Measurements from ENCODE around the gene RPS16.
"Not testable (repeated sequence)": the region's sequence is repeated elsewhere in the genome, so short reads cannot be mapped to it uniquely, and the experiment has no call there.

The RPS16 gene

GRCh38 chr19:39435499-39436349 lies at the start of gene RPS16:
RPS16 (minus strand) TSS chr19:39435949; CDS start chr19:39435895, 54 bp downstream.
- peak; percentile 97 for DNase-seq

DNA sequence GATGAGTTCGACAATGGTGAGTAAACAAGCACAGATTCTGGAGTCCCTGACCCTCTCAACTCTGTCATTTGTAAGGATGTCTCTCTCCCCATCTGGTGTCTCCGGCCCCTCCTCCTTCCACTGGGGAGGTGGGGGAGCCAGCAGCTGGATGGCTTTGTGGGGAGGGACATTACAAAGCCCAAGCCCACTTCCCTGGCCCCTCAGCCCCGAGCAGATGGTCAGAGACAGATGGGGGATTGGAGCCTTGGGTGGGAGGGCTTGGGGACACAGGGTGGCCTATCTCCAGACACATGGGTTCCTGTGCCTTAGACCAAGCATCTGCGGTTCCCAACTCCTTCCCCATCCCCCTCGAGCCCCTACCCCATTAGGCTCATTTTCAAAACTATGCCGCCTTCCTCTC lies 47.4 kb upstream of the RPS16 start:
- no peak for DNase-seq

DNA sequence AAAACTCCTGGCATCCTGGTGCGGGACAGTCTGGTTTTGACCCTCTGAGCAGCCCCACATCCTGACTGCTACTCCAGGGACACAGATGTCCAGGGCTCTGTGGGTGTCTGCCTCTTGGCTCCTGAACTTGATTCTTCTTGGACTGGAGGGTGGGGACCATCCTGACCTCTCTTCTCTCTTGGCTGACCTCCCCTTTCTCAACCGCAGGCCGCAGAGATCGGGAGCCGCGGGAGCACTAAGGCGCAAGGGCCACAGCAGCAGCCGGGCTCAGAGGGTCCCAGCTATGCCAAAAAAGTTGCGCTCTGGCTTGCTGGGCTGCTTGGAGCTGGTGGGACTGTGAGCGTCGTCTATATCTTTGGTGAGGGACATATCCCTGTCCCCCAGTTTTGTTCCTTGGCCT lies 45.9 kb upstream of the RPS16 start:
- DNase-seq, result no peak

- DNase-seq, result no peak
These were observed 45.4 kb upstream of the RPS16 start for GRCh38 chr19:39481229-39481545.

- DNase-seq, result peak; percentile 97
These were observed 44.8 kb upstream of the RPS16 start, which contains the start of gene TIMM50 for GRCh38 chr19:39480337-39481228. TIMM50 (plus strand) TSS chr19:39480838; CDS start chr19:39480854, 16 bp downstream.

DNA sequence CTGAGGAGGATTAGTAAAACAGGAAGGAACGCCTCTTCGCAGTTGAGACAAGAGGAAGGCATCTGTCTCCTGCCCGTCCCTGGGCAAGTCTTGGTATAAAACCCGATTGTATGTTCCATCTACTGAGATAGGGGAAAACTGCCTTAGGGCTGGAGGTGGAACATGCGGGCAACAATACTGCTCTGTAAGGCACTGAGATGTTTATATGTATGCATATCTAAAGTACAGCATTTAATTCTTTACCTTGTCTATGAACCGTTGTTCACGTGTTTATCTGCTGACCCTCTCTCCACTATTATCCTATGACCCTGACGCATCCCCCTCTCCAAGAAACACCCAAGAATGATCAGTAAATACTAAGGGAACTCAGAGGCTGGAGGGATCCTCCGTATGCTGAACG lies 44.2 kb upstream of the RPS16 start:
- no peak for DNase-seq

DNA sequence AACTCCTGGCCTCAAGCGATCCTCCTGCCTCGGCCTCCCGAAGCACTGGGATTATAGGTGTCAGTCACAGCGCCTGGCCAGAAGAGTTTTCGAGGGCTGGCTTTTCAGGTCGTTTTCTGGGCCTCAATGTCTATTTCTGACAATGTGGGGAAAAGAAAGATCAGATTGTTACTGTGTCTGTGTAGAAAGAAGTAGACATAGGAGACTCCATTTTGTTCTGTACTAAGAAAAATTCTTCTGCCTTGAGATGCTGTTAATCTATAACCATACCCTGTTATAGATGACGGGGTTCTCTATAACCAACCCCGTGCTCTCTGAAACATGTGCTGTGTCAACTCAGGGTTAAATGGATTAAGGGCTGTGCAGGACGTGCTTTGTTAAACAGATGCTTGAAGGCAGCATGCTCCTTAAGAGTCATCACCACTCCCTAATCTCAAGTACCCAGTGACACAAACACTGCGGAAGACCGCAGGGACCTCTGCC lies 43.6 kb upstream of the RPS16 start:
- DNase-seq, result not testable (repeated sequence)

DNA sequence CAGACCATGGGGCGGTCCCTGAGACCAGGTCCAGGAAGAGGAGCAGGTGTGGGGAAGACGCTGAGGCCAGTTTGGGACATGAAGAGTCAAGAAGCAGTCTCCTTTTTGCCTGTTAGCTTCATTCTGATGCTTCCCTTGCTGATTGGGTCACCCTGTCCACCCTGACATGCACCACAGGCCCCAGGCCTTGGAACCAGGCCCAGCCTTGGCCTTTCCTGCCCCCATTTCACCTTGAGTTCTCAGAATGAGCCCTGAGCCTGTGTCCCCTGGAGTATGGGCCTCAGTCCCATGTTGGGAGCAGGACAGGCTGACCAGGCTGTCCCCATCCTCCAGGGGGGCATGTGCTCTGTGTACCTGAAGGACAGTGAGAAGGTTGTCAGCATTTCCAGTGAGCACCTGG lies 40.0 kb upstream of the RPS16 start:
- no peak for DNase-seq

- peak; percentile 36 for DNase-seq
These were observed 38.4 kb upstream of the RPS16 start for GRCh38 chr19:39474139-39474620.

- DNase-seq, result no peak
These were observed 37.8 kb upstream of the RPS16 start for GRCh38 chr19:39473443-39473960.

DNA sequence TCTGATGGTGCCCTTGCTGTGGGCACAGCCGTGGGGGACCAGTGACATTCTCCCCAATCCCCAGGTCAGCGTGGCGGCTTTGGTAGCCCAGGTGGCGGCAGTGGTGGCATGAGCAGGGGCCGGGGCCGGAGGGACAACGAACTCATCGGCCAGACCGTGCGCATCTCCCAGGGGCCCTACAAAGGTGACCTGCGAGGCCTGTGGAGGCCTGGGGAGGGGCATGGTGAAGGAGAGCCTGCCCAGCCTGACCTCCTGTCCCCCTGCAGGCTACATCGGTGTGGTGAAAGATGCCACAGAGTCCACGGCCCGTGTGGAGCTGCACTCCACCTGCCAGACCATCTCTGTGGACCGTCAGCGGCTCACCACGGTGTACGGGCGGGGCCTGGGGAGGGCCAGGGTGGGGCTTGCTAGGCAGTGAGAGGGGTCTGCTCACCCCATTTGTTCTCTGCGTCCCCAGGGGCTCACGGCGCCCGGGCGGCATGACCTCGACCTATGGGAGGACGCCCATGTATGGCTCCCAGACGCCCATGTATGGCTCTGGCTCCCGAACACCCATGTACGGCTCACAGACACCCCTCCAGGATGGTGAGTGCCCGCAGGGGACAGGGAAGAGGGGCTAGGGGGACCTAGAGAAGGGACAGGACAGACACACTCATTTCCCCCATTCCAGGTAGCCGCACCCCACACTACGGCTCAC lies 37.1 kb upstream of the RPS16 start:
- no peak for DNase-seq

- no peak for DNase-seq
These were observed 36.2 kb upstream of the RPS16 start for GRCh38 chr19:39471756-39472536.

GRCh38 chr19:39470724-39471339 lies 35.1 kb upstream of the RPS16 start:
- DNase-seq, result no peak

GRCh38 chr19:39469567-39469966 lies 33.8 kb upstream of the RPS16 start:
- no peak for DNase-seq

- DNase-seq, result no peak
These were observed 33.3 kb upstream of the RPS16 start for GRCh38 chr19:39469036-39469435.

DNA sequence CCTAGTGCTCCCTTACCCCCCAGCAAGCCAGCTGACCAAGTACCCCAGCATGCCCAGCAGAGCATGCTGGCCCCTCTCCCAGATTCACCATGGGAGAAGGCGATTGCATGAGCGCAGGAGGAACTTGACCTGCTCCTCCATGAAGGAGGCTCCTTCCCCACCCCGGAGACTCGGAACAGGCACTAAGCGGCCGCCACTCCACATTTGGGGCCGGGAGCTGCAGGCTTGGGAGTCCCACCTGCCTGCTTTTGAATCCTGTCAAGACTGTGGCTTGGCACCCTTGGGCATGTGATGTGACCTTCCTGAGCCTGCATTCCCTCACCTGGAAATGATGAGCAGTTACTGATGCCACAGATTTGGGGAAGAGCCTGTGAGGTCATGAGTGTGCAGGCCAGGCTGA lies 32.2 kb upstream of the RPS16 start:
- no peak for DNase-seq

DNA sequence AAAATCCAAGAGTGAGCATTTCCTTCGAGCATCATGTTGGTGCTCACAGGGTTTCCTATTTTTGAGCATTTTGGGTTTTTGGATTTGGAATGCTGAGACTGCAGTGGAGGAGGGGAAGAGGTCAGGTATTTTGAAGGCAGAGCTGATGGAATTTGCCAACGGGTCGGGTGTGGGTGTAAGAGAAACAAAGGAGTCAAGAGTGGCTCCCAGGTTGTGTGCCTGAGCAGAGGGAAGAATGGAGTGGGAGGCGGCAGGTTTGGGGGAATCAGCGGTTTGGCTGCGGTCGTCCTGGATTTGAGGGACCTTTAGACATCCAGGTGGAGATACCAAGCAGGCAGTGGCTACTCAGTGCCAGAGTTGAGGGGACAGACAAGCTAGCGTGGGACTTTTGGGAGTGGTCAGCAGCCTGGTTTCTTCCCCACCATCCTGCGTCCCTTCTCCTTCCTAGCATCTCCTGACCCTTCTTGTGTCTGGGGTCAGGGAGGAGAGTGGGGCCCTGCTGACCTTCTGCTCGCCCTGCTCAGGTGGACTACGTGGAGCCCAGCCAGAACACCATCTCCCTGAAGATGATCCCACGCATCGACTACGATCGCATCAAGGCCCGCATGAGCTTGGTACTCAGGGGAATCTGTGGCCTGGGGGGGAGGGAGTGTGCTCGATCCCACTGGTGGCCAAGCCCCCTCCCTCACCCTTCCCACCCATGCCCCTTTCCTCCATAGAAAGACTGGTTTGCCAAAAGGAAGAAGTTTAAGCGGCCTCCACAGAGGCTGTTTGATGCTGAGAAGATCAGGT lies 30.4 kb upstream of the RPS16 start:
- DNase-seq, result no peak

DNA sequence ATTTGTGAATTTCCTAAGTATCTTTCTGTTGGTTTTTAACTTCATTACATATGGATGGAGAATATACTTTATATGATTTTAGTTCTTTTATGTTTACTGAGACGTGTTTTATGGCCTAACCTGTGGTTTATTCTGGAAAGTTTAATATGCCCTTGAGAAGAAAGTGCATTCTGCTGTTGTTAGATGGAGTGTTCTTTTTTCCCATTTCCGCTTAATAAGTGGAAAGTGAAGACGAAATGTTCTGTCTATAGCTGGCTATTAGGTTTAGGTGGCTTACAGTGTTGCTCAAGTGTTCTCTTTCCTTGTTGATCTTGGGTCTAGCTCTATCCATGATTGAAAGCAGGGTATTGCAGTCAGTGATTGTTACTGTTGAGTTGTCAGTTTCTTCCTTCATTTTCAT lies 27.7 kb upstream of the RPS16 start:
- no peak for DNase-seq

GRCh38 chr19:39451257-39451656 lies 15.5 kb upstream of the RPS16 start:
- DNase-seq, result not testable (repeated sequence)

DNA sequence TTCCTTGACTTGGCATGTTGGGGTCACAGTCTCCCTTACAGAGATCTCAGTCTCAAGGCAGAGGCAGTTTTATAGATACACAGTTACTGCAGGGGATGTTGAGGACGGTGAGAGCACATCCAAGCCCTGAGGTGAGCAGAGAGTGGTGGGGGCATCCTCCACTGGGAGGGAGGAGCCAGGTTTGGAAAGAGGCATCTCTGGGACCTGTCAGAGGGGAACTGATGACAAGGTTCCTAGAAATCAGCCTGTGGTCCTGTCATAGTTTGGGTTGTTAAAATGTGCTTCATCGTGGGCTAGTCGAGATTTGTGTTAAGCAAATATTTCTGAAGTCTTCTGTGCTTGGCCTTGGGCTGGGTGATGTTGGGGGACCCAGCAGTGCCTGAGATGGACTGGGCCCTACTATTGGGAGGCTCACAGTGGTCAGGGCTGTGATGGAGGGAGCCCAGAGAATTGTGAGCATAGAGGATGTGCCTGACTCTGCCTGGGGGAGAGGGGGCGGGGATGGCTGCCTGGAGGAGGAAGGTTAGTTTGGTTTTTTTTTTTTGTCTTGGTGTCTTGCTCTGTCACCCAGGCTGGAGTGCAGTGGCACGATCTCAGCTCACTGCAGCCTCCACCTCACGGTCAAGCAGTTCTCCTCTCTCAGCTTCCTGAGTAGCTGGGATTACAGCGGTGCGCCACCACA lies 13.5 kb upstream of the RPS16 start:
- DNase-seq, result no peak
